SKM-1 treated with dmso at 0.1 percent for 144 hours (cell line): ENCODE results near the gene NPBWR2.

Source experiments
- DNase-seq: peaks from one replicate; lab custom pipeline; 2025; ENCODE audit not compliant: unreplicated experiment; lab: John Stamatoyannopoulos, UW

NPBWR2 gene, protein sequence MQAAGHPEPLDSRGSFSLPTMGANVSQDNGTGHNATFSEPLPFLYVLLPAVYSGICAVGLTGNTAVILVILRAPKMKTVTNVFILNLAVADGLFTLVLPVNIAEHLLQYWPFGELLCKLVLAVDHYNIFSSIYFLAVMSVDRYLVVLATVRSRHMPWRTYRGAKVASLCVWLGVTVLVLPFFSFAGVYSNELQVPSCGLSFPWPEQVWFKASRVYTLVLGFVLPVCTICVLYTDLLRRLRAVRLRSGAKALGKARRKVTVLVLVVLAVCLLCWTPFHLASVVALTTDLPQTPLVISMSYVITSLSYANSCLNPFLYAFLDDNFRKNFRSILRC

DNA sequence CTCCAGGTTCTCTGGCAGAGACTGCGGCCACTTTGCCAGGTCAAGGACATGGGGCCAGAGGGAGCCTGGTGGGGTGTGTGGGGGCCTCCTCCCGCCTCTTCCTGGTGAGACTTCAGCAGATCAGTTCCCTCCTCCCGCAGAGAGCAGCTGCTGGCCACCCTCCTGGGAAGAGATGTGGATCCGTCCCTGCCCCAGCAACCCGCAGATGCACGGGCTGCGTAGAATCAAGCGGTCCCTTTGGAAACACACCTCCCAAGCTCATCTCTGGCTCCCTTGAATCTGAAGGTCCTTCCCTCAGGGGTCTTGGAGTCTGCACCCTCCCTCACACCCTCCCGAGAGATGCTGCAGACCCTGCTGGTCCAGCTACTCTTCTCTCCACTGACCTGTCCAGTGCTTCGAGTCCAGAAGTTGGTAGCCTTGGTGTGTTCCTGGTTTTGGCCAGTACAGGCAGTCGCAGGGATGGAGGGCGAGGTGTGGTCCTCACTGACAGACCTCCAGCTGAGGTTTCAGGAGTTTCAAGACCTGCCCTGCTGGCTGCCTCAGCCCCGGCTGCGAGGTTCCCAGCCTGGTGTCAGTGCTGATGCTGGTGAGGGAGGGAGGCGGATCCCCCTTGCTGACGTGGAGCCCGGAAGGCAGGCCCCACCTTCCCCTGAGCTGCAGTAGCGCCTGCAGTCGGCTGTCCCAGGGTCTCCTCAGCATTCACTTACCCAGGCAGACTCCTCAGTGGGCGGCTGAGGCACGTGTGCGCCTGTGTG is at the start of gene NPBWR2:
TSS of gene NPBWR2 (minus strand) at position 585 of the 755 bp plus-strand sequence. CDS start 734 bp downstream, outside the sequence.
- DNase-seq: no peak

DNA sequence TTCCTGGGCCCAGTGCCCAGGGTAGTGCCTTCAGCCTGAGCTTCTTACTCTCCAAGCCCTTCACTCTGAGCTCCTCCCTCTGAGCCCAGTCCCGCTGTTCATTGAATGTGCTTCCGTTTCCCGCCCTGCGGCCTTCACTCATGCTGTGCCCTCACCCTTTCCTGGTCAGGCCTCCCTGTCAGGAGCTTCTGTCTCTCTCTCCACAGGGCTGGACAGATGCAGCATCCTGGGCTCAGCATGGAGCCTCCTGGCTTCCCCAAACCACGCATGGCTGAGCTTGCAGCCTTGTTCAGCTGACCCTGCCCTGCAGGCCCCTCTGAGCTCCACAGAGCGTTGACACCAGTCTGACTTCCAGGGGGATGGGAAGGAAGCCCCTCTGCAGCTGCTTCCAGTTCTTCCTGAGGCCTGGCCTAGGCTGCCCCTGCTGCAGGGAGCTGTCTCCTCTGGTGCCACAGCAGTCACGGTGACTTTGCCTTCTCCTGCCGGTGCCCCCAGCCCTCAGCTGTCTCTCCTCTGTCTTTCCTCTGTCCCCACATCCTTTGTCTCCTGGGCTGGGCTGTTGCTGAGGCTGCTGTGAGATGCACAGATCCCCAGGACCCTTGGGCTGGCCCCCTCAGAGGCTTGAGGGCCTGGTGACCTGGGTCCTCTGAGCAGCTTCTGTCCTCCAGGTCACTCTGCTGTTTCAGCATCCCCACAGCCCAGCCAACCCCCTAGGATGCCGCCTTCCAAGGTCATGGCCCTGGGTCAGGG is 48.9 kb upstream of the NPBWR2 start:
- DNase-seq: no peak

GRCh38 chr20:64155258-64156135 is 48.1 kb upstream of the NPBWR2 start:
- DNase-seq: no peak

GRCh38 chr20:64154590-64155257 is 47.4 kb upstream of the NPBWR2 start:
- DNase-seq: no peak

DNA sequence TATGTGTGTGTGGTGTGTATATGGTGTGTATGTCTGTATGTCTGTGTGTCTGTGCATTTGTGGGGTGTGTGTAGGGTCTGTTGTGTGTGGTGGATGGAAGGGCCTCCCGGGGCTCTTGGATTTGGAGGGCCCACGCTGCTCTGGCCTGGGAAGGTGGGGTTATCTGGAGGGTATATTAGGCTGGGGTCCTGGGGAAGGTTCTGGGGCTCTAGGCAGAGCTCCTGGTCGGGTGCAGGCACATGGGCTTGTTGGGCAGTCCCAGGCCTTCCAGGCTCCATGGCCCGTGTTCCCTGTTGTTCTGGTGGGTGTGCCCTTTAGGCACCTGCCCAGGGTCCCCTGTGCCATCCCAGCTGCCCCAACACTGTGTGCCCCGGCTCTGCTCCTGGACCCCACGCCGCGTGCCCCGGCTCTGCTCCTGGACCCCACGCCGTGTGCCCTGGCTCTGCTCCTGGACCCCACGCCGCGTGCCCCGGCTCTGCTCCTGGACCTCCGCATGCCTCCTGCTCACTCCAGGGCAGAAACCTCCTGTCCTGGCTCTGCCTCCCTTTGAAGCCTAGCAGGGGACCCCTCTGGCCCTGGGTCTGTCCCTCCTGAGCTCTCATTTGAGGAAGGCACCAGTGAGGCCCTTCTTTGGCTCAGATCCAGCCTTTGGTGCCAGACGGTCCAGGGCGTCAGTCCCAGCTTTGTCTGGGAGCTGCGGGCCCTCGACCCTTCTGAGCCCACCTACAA is 46.7 kb upstream of the NPBWR2 start:
- no peak for DNase-seq

DNA sequence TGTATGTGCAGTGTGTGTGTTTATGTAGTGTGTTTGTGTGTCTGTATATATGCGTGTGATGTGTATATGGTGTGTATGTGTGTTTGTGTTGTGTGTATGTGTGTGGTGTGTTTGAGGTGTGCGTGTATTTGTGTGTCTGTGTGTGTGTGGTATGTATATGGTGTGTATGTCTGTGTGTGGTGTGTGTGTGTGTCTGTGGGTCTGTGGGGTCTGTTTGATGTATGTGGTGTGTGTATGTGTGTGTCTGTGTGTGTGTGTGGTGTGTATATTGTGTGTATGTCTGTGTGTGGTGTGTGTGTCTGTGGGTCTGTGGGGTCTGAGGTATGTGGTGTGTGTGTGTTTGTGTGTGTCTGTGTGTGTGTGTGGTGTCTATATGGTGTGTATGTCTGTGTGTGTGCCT is 46.0 kb upstream of the NPBWR2 start:
- no peak for DNase-seq

DNA sequence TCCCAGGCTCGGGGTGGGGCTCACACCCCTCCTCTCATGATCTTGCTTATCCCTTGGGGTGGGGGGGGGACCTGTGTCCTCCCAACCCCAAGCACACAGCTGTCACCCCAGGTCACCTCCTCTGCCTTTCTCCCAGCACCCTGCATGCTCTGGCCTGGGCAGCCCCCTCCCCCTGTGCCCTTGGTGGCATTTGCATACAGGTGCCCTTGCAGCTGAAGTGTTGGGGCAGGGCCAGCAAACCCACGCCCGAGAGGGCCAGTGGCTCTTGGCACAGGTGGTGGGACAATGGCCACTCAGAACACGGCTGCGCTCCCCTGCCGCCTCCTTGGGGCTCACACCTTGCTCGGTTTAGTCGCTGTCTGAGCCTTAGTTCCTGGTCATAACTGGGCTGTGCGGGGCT is 45.5 kb upstream of the NPBWR2 start:
- no peak for DNase-seq

GRCh38 chr20:64151633-64152530 is 44.5 kb upstream of the NPBWR2 start:
- no peak for DNase-seq

GRCh38 chr20:64150756-64151632 is 43.6 kb upstream of the NPBWR2 start:
- DNase-seq: no peak

DNA sequence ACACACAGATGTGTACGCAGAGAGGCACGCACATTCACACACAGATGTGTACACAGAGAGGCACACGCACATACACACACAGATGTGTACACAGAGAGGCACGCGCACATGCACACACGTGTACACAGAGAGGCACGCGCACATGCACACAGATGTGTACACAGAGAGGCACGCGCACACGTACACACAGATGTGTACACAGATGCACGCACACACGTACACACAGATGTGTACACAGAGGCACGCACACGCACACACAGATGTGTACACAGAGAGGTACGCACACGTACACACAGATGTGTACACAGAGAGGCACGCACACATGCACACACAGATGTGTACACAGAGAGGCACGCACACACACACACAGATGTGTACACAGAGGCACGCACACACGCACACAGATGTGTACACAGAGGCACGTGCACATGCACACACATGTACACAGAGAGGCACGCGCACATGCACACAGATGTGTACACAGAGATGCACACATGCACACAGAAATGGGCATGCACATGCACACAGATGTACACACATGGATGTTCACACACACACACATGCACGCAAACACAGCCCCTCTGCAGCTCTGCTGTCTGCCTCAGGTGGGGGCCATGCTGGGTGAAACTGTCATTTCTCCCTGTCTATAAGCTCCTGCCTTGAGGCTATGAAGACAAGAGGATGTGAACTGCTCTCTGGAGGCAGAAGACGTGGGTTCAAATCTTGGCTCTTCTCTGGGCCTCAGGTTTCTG is 42.6 kb upstream of the NPBWR2 start:
- DNase-seq: no peak

DNA sequence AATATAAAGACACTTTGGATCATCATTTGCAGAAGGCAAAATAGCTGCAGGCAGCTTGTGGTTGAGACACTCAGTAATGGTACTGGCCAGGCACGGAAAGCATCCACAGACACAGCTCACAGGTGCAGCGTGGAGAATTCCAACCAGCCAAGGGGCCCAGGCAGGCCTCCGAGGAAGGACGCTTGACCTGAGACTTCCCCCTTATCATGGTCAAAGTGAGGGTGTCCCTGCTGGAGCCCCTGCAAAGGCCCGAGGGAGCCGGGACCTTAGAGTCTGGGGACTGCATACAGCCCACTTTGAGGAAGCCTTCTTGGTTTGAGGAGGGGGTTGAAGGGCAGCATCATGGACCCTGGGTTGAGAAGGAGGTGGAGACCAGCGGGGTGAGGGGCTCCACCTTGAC is 41.8 kb upstream of the NPBWR2 start:
- no peak for DNase-seq

DNA sequence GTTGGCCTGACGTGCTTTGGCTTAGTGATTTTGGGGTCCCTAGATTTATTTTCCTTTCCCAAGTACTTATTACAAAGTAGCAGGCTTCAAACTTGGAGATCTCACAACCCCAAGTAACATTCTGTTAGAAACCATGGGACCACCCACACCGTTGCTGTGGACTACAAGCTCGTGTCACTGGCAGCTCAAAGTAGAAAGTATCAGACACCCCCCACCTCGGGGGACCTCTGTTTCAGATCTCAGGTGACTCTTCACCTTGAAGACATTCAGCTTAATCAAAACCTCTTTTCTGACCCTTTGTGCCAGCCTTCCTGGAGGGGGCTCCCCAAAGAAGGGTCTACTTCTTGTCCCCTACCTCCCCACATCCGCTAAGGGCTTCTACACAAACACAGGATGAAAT is 41.2 kb upstream of the NPBWR2 start:
- no peak for DNase-seq

- DNase-seq: no peak
Observed at GRCh38 chr20:64146936-64147477, 39.6 kb upstream of the NPBWR2 start.

DNA sequence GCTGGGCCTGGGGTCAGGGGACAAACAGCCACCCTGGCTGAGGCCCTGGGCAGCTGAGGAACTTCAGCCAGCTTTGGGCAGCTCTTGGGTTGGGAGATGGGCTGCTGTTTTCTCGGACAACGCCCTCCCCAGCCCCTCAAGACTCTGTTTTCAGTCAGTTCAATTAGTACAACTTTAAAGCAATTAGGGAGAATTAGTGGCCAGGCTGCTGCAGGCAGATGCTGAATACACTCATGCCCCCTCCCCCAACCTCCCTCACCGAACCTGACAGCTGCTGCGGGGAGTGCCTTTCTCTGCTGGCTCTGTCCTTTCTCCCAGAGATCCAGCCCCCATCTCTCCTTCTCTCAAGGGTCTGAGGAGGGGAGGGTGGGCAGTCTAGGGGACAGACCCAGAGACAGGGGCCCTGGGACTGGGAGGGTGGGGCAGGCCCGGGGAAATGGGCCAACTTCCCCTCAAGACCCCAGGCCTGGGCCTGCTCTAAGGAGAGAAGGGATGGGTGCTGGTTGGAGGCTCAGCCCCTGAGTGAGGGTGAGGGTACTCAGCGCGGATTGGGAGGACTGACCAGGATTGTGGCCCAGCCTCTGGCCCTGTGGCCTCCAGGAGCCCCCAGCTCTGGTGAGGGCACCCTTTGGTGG is 39.1 kb upstream of the NPBWR2 start:
- no peak for DNase-seq

- no peak for DNase-seq
Observed at GRCh38 chr20:64145458-64146300, 38.3 kb upstream of the NPBWR2 start.
